K562 (cell line): ENCODE data around the gene LTBP1. TPM values are rescaled to one million over a fixed set of nuclear protein-coding genes. Genes with fewer than 3 reads are reported as not detected.

Source experiments
- CBFA2T2 ChIP-seq: fragments of 450-650 bp; conservative IDR thresholded peaks from 2 replicates; pipeline ENCODE4 v1.6.1; 2017; ENCODE audit warnings: mild to moderate bottlenecking
- CCNT2 ChIP-seq: IDR thresholded peaks from 2 replicates; pipeline ENCODE4 v1.6.1; 2011; ENCODE audit warnings: borderline replicate concordance, low read depth, mild to moderate bottlenecking, moderate library complexity, mixed read lengths, low read length; ENCODE audit not compliant: insufficient read length; ENCODE audit errors: extremely low read depth
- GATA2 ChIP-seq: sonication (generic); formaldehyde crosslinking; IDR thresholded peaks from 2 replicates; pipeline ENCODE4 v1.4.0; 2020; ENCODE audit warnings: mild to moderate bottlenecking, missing genetic modification reagents
- NFATC3 ChIP-seq: fragments of 450-650 bp; IDR thresholded peaks from 2 replicates; pipeline ENCODE4 v1.6.1; 2017; ENCODE audit warnings: mild to moderate bottlenecking
- NFRKB ChIP-seq: fragments of 450-650 bp; IDR thresholded peaks from 2 replicates; pipeline ENCODE4 v1.6.1; 2016; ENCODE audit warnings: low read depth
- SMARCB1 ChIP-seq: IDR thresholded peaks from 2 replicates; pipeline ENCODE4 v1.6.1; 2011; ENCODE audit warnings: improper control_type of control experiment, low read depth; ENCODE audit not compliant: insufficient read length
- ZKSCAN8 ChIP-seq: fragments of 200-800 bp; sonication (Bioruptor generic); IDR thresholded peaks from 2 replicates; pipeline ENCODE4 v1.6.1; 2016; ENCODE audit warnings: missing genetic modification characterization, missing compliant biosample characterization
- ZNF175 ChIP-seq: fragments of 200-800 bp; sonication (Bioruptor generic); IDR thresholded peaks from 2 replicates; pipeline ENCODE4 v1.6.1; 2016; ENCODE audit warnings: low read depth, mild to moderate bottlenecking, missing genetic modification characterization, missing compliant biosample characterization
- ZNF311 ChIP-seq: fragments of 250-450 bp; sonication (Bioruptor Pico); IDR thresholded peaks from 2 replicates; pipeline ENCODE4 v1.4.0; 2020; ENCODE audit warnings: mild to moderate bottlenecking, moderate library complexity
- polyA plus RNA-seq, 8 experiments: library from polyadenylated mRNA; depleted of rRNA in 4 of 8; stranded (reverse) in 5 of 8; unstranded in 3 of 8; fragments of >200 nt; fragmentation: Nextera tagmentation in 2 of 8; fragmentation: Illumina TruSeq in 1 of 8; extraction: Ambion mirVana in 2 of 8; extraction: Trizol in 1 of 8; gene quantifications; 2 replicates each; pipeline versions ENCODE4 v1.2.1 to v1.2.3, GENCODE V29; 2011 to 2014; ENCODE audit warnings: inconsistent platforms in 1 of 8, missing spikeins in 1 of 8
- total RNA-seq, 7 experiments: library from RNA; depleted of rRNA in 6 of 7; stranded (reverse); fragments of >200 nt in 6 of 7; fragmentation: Illumina TruSeq in 2 of 7; extraction: Trizol in 2 of 7; gene quantifications; 2 replicates each; pipeline versions ENCODE4 v1.2.1 to v1.2.3, GENCODE V29; 2011 to 2021; ENCODE audit warnings: low replicate concordance in 1 of 7
- TF ChIP-seq, protein P1 (sequence below), 2 experiments: IDR thresholded peaks in 1 of 2; conservative IDR thresholded peaks in 1 of 2; 2 replicates each; pipeline ENCODE4 v1.6.1; 2016; ENCODE audit warnings: low read depth in 2 of 2, mild to moderate bottlenecking in 1 of 2, missing compliant biosample characterization in 1 of 2, missing genetic modification characterization in 1 of 2, moderate library complexity in 1 of 2
- TF ChIP-seq, protein P2 (sequence below): fragments of 250-450 bp; sonication (Bioruptor Pico); IDR thresholded peaks from 2 replicates; pipeline ENCODE4 v1.4.0; 2020; ENCODE audit warnings: mild to moderate bottlenecking, moderate library complexity
- TF ChIP-seq, protein P3 (sequence below): sonication (generic); formaldehyde crosslinking; IDR thresholded peaks from 2 replicates; pipeline ENCODE4 v1.8.1; 2023; ENCODE audit warnings: mild to moderate bottlenecking, missing genetic modification reagents
- TF ChIP-seq, protein P4 (sequence below): fragments of 250-450 bp; sonication (Bioruptor Pico); IDR thresholded peaks from 2 replicates; pipeline ENCODE4 v1.5.0; 2020; ENCODE audit warnings: mild to moderate bottlenecking
- TF ChIP-seq, protein P5 (sequence below): fragments of 250-450 bp; sonication (Bioruptor Pico); IDR thresholded peaks from 2 replicates; pipeline ENCODE4 v1.9.0; 2021; ENCODE audit warnings: mild to moderate bottlenecking
- TF ChIP-seq, protein P6 (sequence below): fragments of 450-650 bp; IDR thresholded peaks from 2 replicates; pipeline ENCODE4 v1.6.1; 2016; ENCODE audit warnings: mild to moderate bottlenecking

LTBP1 gene
- total and polyA plus RNA-seq, 9 of the 15 experiments (the other 6 are each of a cell fraction or from before 2014, with no cell fraction given): 3.6 to 16.4 (median 8.5) TPM

DNA sequence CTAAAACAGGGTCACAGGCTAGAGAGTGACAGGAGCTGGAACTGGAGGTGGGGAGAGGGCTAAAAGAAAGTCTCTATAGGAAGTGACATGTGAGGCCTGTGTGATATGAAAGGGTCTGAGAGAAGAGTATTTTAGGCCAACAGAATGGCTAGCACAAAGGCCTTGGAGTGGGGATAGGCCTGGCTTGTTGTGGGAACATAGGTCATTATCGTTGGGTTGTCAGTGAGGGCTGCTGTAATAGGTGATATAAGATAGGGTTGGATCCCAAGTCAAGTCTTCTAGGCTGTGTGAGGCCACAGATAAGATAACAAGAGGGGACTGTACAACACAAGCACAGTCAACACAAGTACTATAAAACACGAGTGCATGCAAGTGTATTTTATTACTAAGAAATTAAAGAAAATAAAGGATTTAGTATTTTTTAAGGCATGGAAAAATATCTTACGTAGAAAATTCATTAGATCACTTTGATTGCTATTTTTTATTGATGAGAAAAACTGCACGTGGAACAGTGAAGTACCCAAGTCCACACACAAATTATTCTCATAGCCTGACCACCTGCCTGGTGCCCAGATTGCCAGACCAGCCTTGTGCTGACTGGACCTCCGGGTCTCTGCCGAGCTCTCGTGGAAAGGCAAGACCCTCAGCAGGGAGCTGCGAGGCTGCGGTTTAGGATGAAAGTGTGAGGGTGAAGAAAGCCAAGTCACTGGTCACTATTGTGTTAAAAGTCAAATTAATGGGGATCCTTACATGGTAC, 14.1 kb downstream of the LTBP1 start (continued):
- TF ChIP-seq, protein P1, sequence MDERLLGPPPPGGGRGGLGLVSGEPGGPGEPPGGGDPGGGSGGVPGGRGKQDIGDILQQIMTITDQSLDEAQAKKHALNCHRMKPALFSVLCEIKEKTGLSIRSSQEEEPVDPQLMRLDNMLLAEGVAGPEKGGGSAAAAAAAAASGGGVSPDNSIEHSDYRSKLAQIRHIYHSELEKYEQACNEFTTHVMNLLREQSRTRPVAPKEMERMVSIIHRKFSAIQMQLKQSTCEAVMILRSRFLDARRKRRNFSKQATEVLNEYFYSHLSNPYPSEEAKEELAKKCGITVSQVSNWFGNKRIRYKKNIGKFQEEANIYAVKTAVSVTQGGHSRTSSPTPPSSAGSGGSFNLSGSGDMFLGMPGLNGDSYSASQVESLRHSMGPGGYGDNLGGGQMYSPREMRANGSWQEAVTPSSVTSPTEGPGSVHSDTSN (CRISPR knock-in tag; IDR thresholded peaks at IDR 0.05; ENCODE audit: low read depth): no peak
- TF ChIP-seq, protein P1 (tag; conservative IDR thresholded peaks at IDR 0.05; ENCODE audit: low read depth): peak; percentile 79
- TF ChIP-seq ZNF311 (CRISPR knock-in tag) (0 out of 2 replicates have a peak, but pooled peaks have one; percentile 32), NFRKB (no peak), CBFA2T2 (peak; percentile 97), ZNF175 (peak; percentile 46; the same call in 1 of the 2 replicates), SMARCB1 (no peak), CCNT2 (peak; percentile 85), GATA2 (peak; percentile 91), NFATC3 (no peak), ZKSCAN8 (CRISPR knock-in tag) (peak; percentile 75; the same call in 1 of the 2 replicates)
- TF ChIP-seq, protein P2, sequence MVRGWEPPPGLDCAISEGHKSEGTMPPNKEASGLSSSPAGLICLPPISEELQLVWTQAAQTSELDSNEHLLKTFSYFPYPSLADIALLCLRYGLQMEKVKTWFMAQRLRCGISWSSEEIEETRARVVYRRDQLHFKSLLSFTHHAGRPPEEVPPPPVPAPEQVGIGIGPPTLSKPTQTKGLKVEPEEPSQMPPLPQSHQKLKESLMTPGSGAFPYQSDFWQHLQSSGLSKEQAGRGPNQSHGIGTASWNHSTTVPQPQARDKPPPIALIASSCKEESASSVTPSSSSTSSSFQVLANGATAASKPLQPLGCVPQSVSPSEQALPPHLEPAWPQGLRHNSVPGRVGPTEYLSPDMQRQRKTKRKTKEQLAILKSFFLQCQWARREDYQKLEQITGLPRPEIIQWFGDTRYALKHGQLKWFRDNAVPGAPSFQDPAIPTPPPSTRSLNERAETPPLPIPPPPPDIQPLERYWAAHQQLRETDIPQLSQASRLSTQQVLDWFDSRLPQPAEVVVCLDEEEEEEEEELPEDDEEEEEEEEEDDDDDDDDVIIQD (CRISPR knock-in tag): no peak
- TF ChIP-seq, protein P3, sequence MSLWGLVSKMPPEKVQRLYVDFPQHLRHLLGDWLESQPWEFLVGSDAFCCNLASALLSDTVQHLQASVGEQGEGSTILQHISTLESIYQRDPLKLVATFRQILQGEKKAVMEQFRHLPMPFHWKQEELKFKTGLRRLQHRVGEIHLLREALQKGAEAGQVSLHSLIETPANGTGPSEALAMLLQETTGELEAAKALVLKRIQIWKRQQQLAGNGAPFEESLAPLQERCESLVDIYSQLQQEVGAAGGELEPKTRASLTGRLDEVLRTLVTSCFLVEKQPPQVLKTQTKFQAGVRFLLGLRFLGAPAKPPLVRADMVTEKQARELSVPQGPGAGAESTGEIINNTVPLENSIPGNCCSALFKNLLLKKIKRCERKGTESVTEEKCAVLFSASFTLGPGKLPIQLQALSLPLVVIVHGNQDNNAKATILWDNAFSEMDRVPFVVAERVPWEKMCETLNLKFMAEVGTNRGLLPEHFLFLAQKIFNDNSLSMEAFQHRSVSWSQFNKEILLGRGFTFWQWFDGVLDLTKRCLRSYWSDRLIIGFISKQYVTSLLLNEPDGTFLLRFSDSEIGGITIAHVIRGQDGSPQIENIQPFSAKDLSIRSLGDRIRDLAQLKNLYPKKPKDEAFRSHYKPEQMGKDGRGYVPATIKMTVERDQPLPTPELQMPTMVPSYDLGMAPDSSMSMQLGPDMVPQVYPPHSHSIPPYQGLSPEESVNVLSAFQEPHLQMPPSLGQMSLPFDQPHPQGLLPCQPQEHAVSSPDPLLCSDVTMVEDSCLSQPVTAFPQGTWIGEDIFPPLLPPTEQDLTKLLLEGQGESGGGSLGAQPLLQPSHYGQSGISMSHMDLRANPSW (CRISPR knock-in tag): no peak
- TF ChIP-seq, protein P4, sequence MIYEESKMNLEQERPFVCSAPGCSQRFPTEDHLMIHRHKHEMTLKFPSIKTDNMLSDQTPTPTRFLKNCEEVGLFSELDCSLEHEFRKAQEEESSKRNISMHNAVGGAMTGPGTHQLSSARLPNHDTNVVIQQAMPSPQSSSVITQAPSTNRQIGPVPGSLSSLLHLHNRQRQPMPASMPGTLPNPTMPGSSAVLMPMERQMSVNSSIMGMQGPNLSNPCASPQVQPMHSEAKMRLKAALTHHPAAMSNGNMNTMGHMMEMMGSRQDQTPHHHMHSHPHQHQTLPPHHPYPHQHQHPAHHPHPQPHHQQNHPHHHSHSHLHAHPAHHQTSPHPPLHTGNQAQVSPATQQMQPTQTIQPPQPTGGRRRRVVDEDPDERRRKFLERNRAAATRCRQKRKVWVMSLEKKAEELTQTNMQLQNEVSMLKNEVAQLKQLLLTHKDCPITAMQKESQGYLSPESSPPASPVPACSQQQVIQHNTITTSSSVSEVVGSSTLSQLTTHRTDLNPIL (CRISPR knock-in tag): no peak
- TF ChIP-seq, protein P5, sequence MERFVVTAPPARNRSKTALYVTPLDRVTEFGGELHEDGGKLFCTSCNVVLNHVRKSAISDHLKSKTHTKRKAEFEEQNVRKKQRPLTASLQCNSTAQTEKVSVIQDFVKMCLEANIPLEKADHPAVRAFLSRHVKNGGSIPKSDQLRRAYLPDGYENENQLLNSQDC (CRISPR knock-in tag): no peak
- TF ChIP-seq, protein P6, sequence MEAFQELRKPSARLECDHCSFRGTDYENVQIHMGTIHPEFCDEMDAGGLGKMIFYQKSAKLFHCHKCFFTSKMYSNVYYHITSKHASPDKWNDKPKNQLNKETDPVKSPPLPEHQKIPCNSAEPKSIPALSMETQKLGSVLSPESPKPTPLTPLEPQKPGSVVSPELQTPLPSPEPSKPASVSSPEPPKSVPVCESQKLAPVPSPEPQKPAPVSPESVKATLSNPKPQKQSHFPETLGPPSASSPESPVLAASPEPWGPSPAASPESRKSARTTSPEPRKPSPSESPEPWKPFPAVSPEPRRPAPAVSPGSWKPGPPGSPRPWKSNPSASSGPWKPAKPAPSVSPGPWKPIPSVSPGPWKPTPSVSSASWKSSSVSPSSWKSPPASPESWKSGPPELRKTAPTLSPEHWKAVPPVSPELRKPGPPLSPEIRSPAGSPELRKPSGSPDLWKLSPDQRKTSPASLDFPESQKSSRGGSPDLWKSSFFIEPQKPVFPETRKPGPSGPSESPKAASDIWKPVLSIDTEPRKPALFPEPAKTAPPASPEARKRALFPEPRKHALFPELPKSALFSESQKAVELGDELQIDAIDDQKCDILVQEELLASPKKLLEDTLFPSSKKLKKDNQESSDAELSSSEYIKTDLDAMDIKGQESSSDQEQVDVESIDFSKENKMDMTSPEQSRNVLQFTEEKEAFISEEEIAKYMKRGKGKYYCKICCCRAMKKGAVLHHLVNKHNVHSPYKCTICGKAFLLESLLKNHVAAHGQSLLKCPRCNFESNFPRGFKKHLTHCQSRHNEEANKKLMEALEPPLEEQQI: peak; percentile 87
